Endothelial cell of umbilical vein (primary cell): ENCODE data around the gene COL1A2. TPM values are rescaled to one million over a fixed set of nuclear protein-coding genes. Genes with fewer than 3 reads are reported as not detected.

Experiments
- BruUV-seq: library from RNA; stranded (reverse); fragments of 400-500 nt; replicated peaks from 2 replicates; lab custom pipeline; 2021; lab: Mats Ljungman, UMichigan
- CTCF ChIA-PET: fragments of 300-600, 350-600 bp; sonication (Branson Sonifier 250); formaldehyde crosslinking; loops from one replicate; lab custom pipeline; 2021; ENCODE audit warnings: antibody characterized with exemption, inconsistent platforms; lab: Charles Lee
- POLR2A ChIA-PET: fragments of 300-600, 350-600 bp; sonication (Branson Sonifier 250); formaldehyde crosslinking; loops from one replicate; lab custom pipeline; 2021; ENCODE audit warnings: antibody characterized with exemption, inconsistent platforms; lab: Charles Lee
- DNase-seq: peaks from one replicate; pipeline ENCODE4 v3.0.0-alpha.2; 2011; ENCODE audit warnings: low read depth, low spot score
- FAIRE-seq: peaks from 2 replicates; lab custom pipeline; 2011; peaks lifted over from hg19 to GRCh38; lab: Jason Lieb, UNC
- H2AFZ ChIP-seq: 2 replicates; pipeline ENCODE4 v1.6.0; 2012; ENCODE audit warnings: low read depth, low read length, control low read depth, inconsistent platforms
- H3K27ac ChIP-seq: 2 replicates; pipeline ENCODE4 v1.5.1; 2011; ENCODE audit warnings: low read depth, mild to moderate bottlenecking, control low read depth, low read length, moderate library complexity; ENCODE audit not compliant: insufficient read depth
- H3K27me3 ChIP-seq, 2 experiments: 2 replicates each; pipeline versions ENCODE4 v1.6.0 to v1.6.1; 2011; ENCODE audit warnings: low read length in 2 of 2, mixed read lengths in 1 of 2; ENCODE audit not compliant: control insufficient read depth in 2 of 2, insufficient read depth in 2 of 2
- H3K36me3 ChIP-seq, 2 experiments: 2 replicates in 1 of 2; 3 replicates in 1 of 2; pipeline ENCODE4 v1.5.1; 2011; ENCODE audit warnings: low read length in 2 of 2, mild to moderate bottlenecking in 1 of 2, moderate library complexity in 1 of 2; ENCODE audit not compliant: control insufficient read depth in 2 of 2, insufficient read depth in 2 of 2; ENCODE audit errors: extremely low read depth in 1 of 2
- H3K4me1 ChIP-seq: 3 replicates; pipeline ENCODE4 v1.5.1; 2011; ENCODE audit warnings: mild to moderate bottlenecking, low read length; ENCODE audit not compliant: control insufficient read depth, insufficient read depth; ENCODE audit errors: extremely low read depth
- H3K4me2 ChIP-seq: 2 replicates; pipeline ENCODE4 v1.6.1; 2011; ENCODE audit warnings: low read length, control low read depth, mixed read lengths; ENCODE audit not compliant: insufficient read depth
- H3K4me3 ChIP-seq, 3 experiments: fragments of 200-600 bp in 1 of 3; sonication (generic), shearing (Covaris generic) in 1 of 3; replicated peaks in 1 of 3; 2 replicates each; pipeline ENCODE4 v1.5.1; 2011 to 2016; ENCODE audit warnings: control low read depth in 3 of 3, low read length in 3 of 3, mild to moderate bottlenecking in 2 of 3, inconsistent platforms in 1 of 3, low read depth in 1 of 3, moderate library complexity in 1 of 3; ENCODE audit not compliant: insufficient read depth in 1 of 3
- H3K79me2 ChIP-seq: 2 replicates; pipeline ENCODE4 v1.6.0; 2012; ENCODE audit warnings: low read length, inconsistent platforms; ENCODE audit not compliant: control insufficient read depth, insufficient read depth
- H3K9ac ChIP-seq: replicated peaks from 2 replicates; pipeline ENCODE3; 2011; ENCODE audit warnings: low read length, control low read depth; ENCODE audit not compliant: insufficient read depth; ENCODE audit errors: extremely low read depth
- H3K9me1 ChIP-seq: replicated peaks from 3 replicates; pipeline ENCODE4 v1.6.0; 2011; ENCODE audit warnings: mild to moderate bottlenecking, low read length; ENCODE audit not compliant: control insufficient read depth, insufficient read depth; ENCODE audit errors: extremely low read depth
- H3K9me3 ChIP-seq: replicated peaks from 2 replicates; pipeline ENCODE4 v1.5.1; 2012; ENCODE audit warnings: low read length, inconsistent platforms; ENCODE audit not compliant: control insufficient read depth, insufficient read depth
- H4K20me1 ChIP-seq: replicated peaks from 2 replicates; pipeline ENCODE3; 2011; ENCODE audit warnings: mild to moderate bottlenecking, low read length; ENCODE audit not compliant: control insufficient read depth, insufficient read depth; ENCODE audit errors: extremely low read depth
- EZH2 ChIP-seq: IDR thresholded peaks from 2 replicates; pipeline ENCODE4 v1.6.1; 2012; ENCODE audit warnings: borderline replicate concordance, low read depth, mild to moderate bottlenecking, moderate library complexity, low read length, inconsistent platforms; ENCODE audit not compliant: severe bottlenecking
- FOS ChIP-seq: IDR thresholded peaks from 2 replicates; pipeline ENCODE4 v1.6.1; 2011; ENCODE audit warnings: mild to moderate bottlenecking, low read length, moderate library complexity, borderline replicate concordance; ENCODE audit not compliant: insufficient read depth
- GATA2 ChIP-seq: IDR thresholded peaks from 2 replicates; pipeline ENCODE4 v1.7.0; 2011; ENCODE audit warnings: low read depth, mild to moderate bottlenecking, moderate library complexity, mixed read lengths, low read length; ENCODE audit not compliant: insufficient read length, insufficient read depth
- JUN ChIP-seq: IDR thresholded peaks from 2 replicates; pipeline ENCODE4 v1.6.1; 2011; ENCODE audit warnings: borderline replicate concordance, low read depth; ENCODE audit not compliant: insufficient read length, insufficient read depth
- MYC ChIP-seq: IDR thresholded peaks from one replicate; pipeline ENCODE4 v1.6.1; 2011; ENCODE audit warnings: mild to moderate bottlenecking, low read depth, low read length
- POLR2A ChIP-seq: IDR thresholded peaks from 2 replicates; pipeline ENCODE4 v1.6.1; 2012; ENCODE audit warnings: low read depth, mild to moderate bottlenecking, control low read depth, low read length
- POLR2AphosphoS5 ChIP-seq: IDR thresholded peaks from 2 replicates; pipeline ENCODE4 v1.6.1; 2012; ENCODE audit warnings: low read depth, mild to moderate bottlenecking, control low read depth, low read length, moderate library complexity; ENCODE audit not compliant: insufficient read depth
- dilution Hi-C: fragments of 300-500 bp; cut with MboI; formaldehyde crosslinking; loops from one replicate; pipeline ENCODE4 v1.15.0; 2019; ENCODE audit warnings: low sequenced_read_pairs; ENCODE audit not compliant: extremely low pct_ligation_motif_present
- intact Hi-C: fragments of 100-400 bp; cut with micrococcal nuclease; formaldehyde crosslinking; loops from one replicate; pipeline ENCODE4 v1.10.0; 2022
- polyA plus RNA-seq, 4 experiments: library from polyadenylated mRNA; depleted of rRNA in 3 of 4; stranded (reverse) in 3 of 4; unstranded in 1 of 4; fragments of >200 nt; gene quantifications; 2 replicates each; pipeline versions ENCODE4 v1.2.1 to v1.2.3, GENCODE V29; 2011 to 2012; ENCODE audit warnings: missing spikeins in 1 of 4
- total RNA-seq: library from RNA; stranded (reverse); gene quantifications from 2 replicates; pipeline ENCODE4 v1.2.3, GENCODE V29; 2021
- TF ChIP-seq, protein P1 (sequence below), 2 donors: IDR thresholded peaks; 1 replicate in 1 of 2; 2 replicates in 1 of 2; pipeline ENCODE4 v1.5.1; 2011; ENCODE audit warnings: low read length in 2 of 2, mild to moderate bottlenecking in 2 of 2, moderate library complexity in 2 of 2, control low read depth in 1 of 2, inconsistent platforms in 1 of 2, low read depth in 1 of 2; ENCODE audit not compliant: insufficient read depth in 1 of 2; ENCODE audit errors: extremely low read depth in 1 of 2
- TF ChIP-seq, protein P2 (sequence below): IDR thresholded peaks from 2 replicates; pipeline ENCODE4 v1.6.1; 2011; ENCODE audit not compliant: insufficient read depth, insufficient read length

Gene COL1A2
- total and polyA plus RNA-seq, 2 donors (not counting 3 experiments of a cell fraction or from before 2014, with no cell fraction given), result 28.9 to 40.8 TPM

DNA sequence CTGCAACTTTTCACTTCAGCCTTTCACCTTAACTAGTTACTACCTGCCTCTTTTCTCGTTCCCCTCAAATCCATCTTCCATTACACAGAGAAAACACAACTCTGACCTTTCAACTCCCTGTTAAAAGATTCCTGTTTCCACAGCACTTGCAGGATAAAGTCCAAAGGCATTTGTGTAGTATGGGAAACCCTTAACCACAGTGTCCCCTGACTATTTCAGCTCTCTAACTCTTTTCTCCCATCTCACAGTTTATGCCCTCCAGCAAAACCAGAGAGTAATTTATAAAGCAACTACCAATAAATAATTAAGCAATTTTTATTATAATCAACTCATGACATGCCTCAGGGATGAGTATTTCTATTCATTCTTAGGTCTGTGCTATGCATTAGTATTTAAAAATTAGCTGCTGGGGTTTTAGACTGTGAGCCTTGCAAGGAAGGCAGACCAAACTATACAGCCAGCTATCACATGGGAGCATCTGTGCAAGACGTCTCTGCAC lies 51.0 kb downstream of the COL1A2 start:
- Histone ChIP-seq H3K4me2 (no peak overlapping the region), H3K36me3 (no peaks in the 10 kb centered on the region), H3K27me3 (peaks cover 0 to 5% of the 10 kb centered on the region in 2 experiments), H2AFZ (no peak overlapping the region), H3K9me3 (no peaks in the 10 kb centered on the region), H4K20me1 (no peaks in the 10 kb centered on the region), H3K9me1 (no peaks in the 10 kb centered on the region), H3K4me3 (no peak overlapping the region), H3K79me2 (no peaks in the 10 kb centered on the region), H3K27ac (no peak overlapping the region), H3K4me1 (no peaks in the 10 kb centered on the region), H3K9ac (no peak overlapping the region)
- dilution Hi-C loops, result loop anchor here (25.0 kb wide), 1 partner anchor 158 kb away; no protein-coding TSS in a partner anchor
- intact Hi-C loops, result loop anchor here (5.0 to 10.0 kb wide), 2 partner anchors 252 to 439 kb away; no protein-coding TSS in a partner anchor
- ChIA-PET CTCF (interaction anchor here (1.2 to 7.5 kb wide), 8 partner anchors 9 to 1066 kb away, joined by 3 to 116 read pairs (median 6); no protein-coding TSS in a partner anchor), POLR2A (no interaction called here)
- FAIRE-seq, result no peak
- TF ChIP-seq EZH2, result no peak
- no peak for TF ChIP-seq POLR2AphosphoS5
- no peak for TF ChIP-seq JUN
- TF ChIP-seq, protein P1, sequence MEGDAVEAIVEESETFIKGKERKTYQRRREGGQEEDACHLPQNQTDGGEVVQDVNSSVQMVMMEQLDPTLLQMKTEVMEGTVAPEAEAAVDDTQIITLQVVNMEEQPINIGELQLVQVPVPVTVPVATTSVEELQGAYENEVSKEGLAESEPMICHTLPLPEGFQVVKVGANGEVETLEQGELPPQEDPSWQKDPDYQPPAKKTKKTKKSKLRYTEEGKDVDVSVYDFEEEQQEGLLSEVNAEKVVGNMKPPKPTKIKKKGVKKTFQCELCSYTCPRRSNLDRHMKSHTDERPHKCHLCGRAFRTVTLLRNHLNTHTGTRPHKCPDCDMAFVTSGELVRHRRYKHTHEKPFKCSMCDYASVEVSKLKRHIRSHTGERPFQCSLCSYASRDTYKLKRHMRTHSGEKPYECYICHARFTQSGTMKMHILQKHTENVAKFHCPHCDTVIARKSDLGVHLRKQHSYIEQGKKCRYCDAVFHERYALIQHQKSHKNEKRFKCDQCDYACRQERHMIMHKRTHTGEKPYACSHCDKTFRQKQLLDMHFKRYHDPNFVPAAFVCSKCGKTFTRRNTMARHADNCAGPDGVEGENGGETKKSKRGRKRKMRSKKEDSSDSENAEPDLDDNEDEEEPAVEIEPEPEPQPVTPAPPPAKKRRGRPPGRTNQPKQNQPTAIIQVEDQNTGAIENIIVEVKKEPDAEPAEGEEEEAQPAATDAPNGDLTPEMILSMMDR (IDR thresholded peaks at IDR 0.05; ENCODE audit: extremely low read depth in 1 of 2, insufficient read depth in 1 of 2, low read depth in 1 of 2, low read length in 2 of 2), result no peak
- TF ChIP-seq GATA2, result no peak
- TF ChIP-seq, protein P2, sequence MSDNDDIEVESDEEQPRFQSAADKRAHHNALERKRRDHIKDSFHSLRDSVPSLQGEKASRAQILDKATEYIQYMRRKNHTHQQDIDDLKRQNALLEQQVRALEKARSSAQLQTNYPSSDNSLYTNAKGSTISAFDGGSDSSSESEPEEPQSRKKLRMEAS, result no peak
- TF ChIP-seq POLR2A, result no peak
- TF ChIP-seq FOS, result no peak
- no peak for TF ChIP-seq MYC
- BruUV-seq, result no TSS peak
- DNase-seq, result no peak
